B cell (primary cell): ENCODE results near the gene FASTK. TPM values are rescaled to one million over a fixed set of nuclear protein-coding genes. Genes with fewer than 3 reads are reported as not detected.

ENCODE experiments used
- ATAC-seq: fragments of 200-7000 bp; cut with Tn5 transposase; one replicate; pipeline ENCODE4 v1.10.0; 2021; ENCODE audit warnings: low read depth, mild to moderate bottlenecking, moderate number of reproducible peaks, moderate library complexity
- CTCF ChIA-PET: fragments of 350-600 bp; sonication (Branson Sonifier 250); formaldehyde crosslinking; loops from one replicate; lab custom pipeline; 2021; ENCODE audit warnings: antibody characterized with exemption, inconsistent platforms; lab: Charles Lee
- POLR2A ChIA-PET: fragments of 350-600 bp; sonication (Branson Sonifier 250); formaldehyde crosslinking; loops from one replicate; lab custom pipeline; 2021; ENCODE audit warnings: antibody characterized with exemption; lab: Charles Lee
- DNase-seq: peaks from one replicate; pipeline ENCODE4 v3.0.0; 2013
- H2AFZ ChIP-seq: 2 replicates; pipeline ENCODE4 v1.6.1; 2012; ENCODE audit warnings: mild to moderate bottlenecking, low read depth, low read length; ENCODE audit not compliant: insufficient read depth, poor library complexity, severe bottlenecking
- H3K27ac ChIP-seq, 2 donors: 1 replicate in 1 of 2; 2 replicates in 1 of 2; pipeline ENCODE4 v1.5.1; 2012 to 2013; ENCODE audit warnings: low read length in 2 of 2, mild to moderate bottlenecking in 2 of 2, moderate library complexity in 1 of 2
- H3K27me3 ChIP-seq, 4 experiments: fragments of 200-600 bp in 1 of 4; sonication (generic) in 1 of 4; replicated peaks in 1 of 4; 1 replicate in 2 of 4; 2 replicates in 2 of 4; pipeline versions ENCODE4 v1.6.1 to v1.7.0; 2013 to 2016; ENCODE audit warnings: low read length in 3 of 4, mild to moderate bottlenecking in 2 of 4, mixed read lengths in 1 of 4, moderate library complexity in 1 of 4; ENCODE audit not compliant: insufficient read depth in 4 of 4, control insufficient read depth in 3 of 4; ENCODE audit errors: control extremely low read depth in 1 of 4
- H3K36me3 ChIP-seq, 2 experiments: replicated peaks in 1 of 2; 1 replicate in 1 of 2; 2 replicates in 1 of 2; pipeline versions ENCODE4 v1.6.1 to v1.7.1; 2013; ENCODE audit warnings: low read length in 1 of 2; ENCODE audit not compliant: insufficient read depth in 2 of 2, control insufficient read depth in 1 of 2; ENCODE audit errors: control extremely low read depth in 1 of 2, extremely low read depth in 1 of 2
- H3K4me1 ChIP-seq, 2 donors: fragments of 200-600 bp in 1 of 2; sonication (generic) in 1 of 2; 1 replicate in 1 of 2; 2 replicates in 1 of 2; pipeline versions ENCODE4 v1.5.1 to v1.6.1; 2013 to 2017; ENCODE audit warnings: low read length in 2 of 2; ENCODE audit not compliant: control insufficient read depth in 2 of 2, insufficient read depth in 2 of 2
- H3K4me2 ChIP-seq: replicated peaks from 2 replicates; pipeline ENCODE3; 2012; ENCODE audit warnings: mild to moderate bottlenecking, low read depth, low read length; ENCODE audit not compliant: poor library complexity, severe bottlenecking
- H3K4me3 ChIP-seq, 5 experiments: fragments of 200-600 bp in 1 of 5; sonication (generic) in 1 of 5; 1 replicate in 3 of 5; 2 replicates in 2 of 5; pipeline versions ENCODE4 v1.5.1 to v1.7.0; 2011 to 2016; ENCODE audit warnings: low read length in 4 of 5, mild to moderate bottlenecking in 4 of 5, low read depth in 2 of 5, control low read depth in 1 of 5, moderate library complexity in 1 of 5; ENCODE audit not compliant: insufficient read depth in 1 of 5; ENCODE audit errors: control extremely low read depth in 1 of 5, extremely low read depth in 1 of 5
- H3K79me2 ChIP-seq: fragments of 200-600 bp; sonication (generic); one replicate; pipeline ENCODE4 v1.6.0; 2016; ENCODE audit warnings: low read length; ENCODE audit not compliant: control insufficient read depth, insufficient read depth
- H3K9ac ChIP-seq: fragments of 200-600 bp; sonication (generic); 2 replicates; pipeline ENCODE4 v1.6.1; 2017; ENCODE audit warnings: mild to moderate bottlenecking, low read length, moderate library complexity
- H3K9me3 ChIP-seq, 3 donors: one replicate each; pipeline versions ENCODE4 v1.6.1 to v1.7.1; 2013; ENCODE audit warnings: low read length in 2 of 3; ENCODE audit not compliant: control insufficient read depth in 2 of 3, insufficient read depth in 1 of 3; ENCODE audit errors: control extremely low read depth in 1 of 3
- H4K20me1 ChIP-seq: 2 replicates; pipeline ENCODE4 v1.6.0; 2012; ENCODE audit warnings: mild to moderate bottlenecking, low read length; ENCODE audit not compliant: insufficient read depth, control insufficient read depth, poor library complexity, severe bottlenecking
- H3K27ac Mint-ChIP-seq: one replicate; pipeline ENCODE4 v1.8.0; 2021; ENCODE audit warnings: mixed read lengths
- H3K27me3 Mint-ChIP-seq: one replicate; pipeline ENCODE4 v1.8.0; 2021; ENCODE audit warnings: mixed read lengths
- H3K4me1 Mint-ChIP-seq: one replicate; pipeline ENCODE4 v1.8.0; 2021; ENCODE audit warnings: mixed read lengths
- H3K4me3 Mint-ChIP-seq: one replicate; pipeline ENCODE4 v1.8.0; 2021; ENCODE audit warnings: mixed read lengths
- H3K9me3 Mint-ChIP-seq: one replicate; pipeline ENCODE4 v1.8.0; 2022; ENCODE audit warnings: mixed read lengths; ENCODE audit not compliant: insufficient read depth
- EZH2 ChIP-seq: IDR thresholded peaks from 2 replicates; pipeline ENCODE4 v1.6.1; 2012; ENCODE audit warnings: borderline replicate concordance, low read depth, mild to moderate bottlenecking, moderate library complexity, low read length; ENCODE audit not compliant: insufficient read depth, poor library complexity, severe bottlenecking
- WGBS: methylation state at CpG from one replicate; pipeline ENCODE4 v1.1.5; 2013; ENCODE audit warnings: missing lambda C conversion rate; ENCODE audit not compliant: insufficient coverage; 5-methylcytosine and 5-hydroxymethylcytosine counted together
- intact Hi-C: fragments of 100-400 bp; cut with micrococcal nuclease; formaldehyde crosslinking; loops from one replicate; pipeline ENCODE4 v1.10.0; 2022
- polyA plus RNA-seq: library from polyadenylated mRNA; depleted of rRNA; stranded (reverse); fragments of >200 nt; gene quantifications from 2 replicates; pipeline ENCODE4 v1.2.3, GENCODE V29; 2012
- total RNA-seq, 2 donors: library from RNA; stranded (reverse); fragments of 120-200 nt in 1 of 2; gene quantifications; 1 replicate in 1 of 2; 2 replicates in 1 of 2; pipeline versions ENCODE4 v1.2.3 to v1.2.4, GENCODE V29; 2013 to 2022
- TF ChIP-seq, protein P1 (sequence below): fragments of 200-600 bp; IDR thresholded peaks from one replicate; pipeline ENCODE4 v1.8.0; 2022; ENCODE audit warnings: antibody characterized with exemption, mild to moderate bottlenecking

The FASTK gene
- total and polyA plus RNA-seq, 2 donors (not counting 1 experiment from before 2014, with no cell fraction given), result 120 to 258 TPM

DNA sequence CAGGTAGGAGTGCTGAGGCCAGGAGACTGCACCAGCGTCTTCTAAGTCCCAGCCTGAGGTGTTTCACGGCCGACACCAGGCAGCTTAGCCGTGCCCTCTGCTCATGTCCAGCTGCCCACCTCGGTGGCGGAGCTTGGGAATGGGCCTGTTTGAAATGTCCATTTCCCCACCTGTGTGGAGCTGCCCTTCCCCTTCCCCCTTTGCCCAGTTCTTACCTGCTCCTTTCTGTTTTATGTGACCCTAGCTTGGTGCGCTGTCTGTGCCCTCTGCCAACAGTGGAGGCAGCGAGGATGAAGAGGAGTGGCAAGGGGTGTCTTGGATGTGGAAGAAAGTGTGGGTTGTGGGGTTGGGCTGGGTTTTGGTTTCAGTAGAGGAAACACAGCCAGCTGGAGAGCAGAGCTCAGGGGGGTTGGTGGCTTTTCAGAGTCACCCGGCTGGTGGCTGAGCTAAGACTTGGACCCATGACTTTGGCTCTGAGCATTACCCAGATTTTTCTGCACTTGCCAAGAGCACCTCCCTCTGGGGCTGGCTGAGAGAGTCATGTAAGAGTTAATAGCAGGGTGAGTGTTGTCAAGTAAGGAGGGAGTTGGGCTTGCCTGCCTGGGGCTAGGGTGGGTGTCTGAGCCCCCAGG, 49.5 kb upstream of the FASTK start:
- Histone ChIP-seq H2AFZ (no peak overlapping the region), H3K36me3 (no peaks in the 10 kb centered on the region), H3K27me3 (no peaks in the 10 kb centered on the region), H3K27ac (no peak overlapping the region), H3K9ac (no peak overlapping the region), H3K79me2 (no peaks in the 10 kb centered on the region), H4K20me1 (no peaks in the 10 kb centered on the region), H3K4me1 (no peaks in the 10 kb centered on the region), H3K4me3 (no peak overlapping the region), H3K4me2 (no peak overlapping the region), H3K9me3 (no peaks in the 10 kb centered on the region)
- ATAC-seq (no peak), DNase-seq (no peak)
- POLR2A ChIA-PET, result no interaction called here
- Mint-ChIP-seq H3K27me3 (no peaks in the 10 kb centered on the region), H3K27ac (no peak overlapping the region), H3K4me3 (no peak overlapping the region), H3K9me3 (no peaks in the 10 kb centered on the region), H3K4me1 (no peaks in the 10 kb centered on the region)
- intact Hi-C loops, result no loop called here
- 91% methylated on average over 8 of the region's 9 CpGs for WGBS
- TF ChIP-seq EZH2, result no peak
- TF ChIP-seq, protein P1, sequence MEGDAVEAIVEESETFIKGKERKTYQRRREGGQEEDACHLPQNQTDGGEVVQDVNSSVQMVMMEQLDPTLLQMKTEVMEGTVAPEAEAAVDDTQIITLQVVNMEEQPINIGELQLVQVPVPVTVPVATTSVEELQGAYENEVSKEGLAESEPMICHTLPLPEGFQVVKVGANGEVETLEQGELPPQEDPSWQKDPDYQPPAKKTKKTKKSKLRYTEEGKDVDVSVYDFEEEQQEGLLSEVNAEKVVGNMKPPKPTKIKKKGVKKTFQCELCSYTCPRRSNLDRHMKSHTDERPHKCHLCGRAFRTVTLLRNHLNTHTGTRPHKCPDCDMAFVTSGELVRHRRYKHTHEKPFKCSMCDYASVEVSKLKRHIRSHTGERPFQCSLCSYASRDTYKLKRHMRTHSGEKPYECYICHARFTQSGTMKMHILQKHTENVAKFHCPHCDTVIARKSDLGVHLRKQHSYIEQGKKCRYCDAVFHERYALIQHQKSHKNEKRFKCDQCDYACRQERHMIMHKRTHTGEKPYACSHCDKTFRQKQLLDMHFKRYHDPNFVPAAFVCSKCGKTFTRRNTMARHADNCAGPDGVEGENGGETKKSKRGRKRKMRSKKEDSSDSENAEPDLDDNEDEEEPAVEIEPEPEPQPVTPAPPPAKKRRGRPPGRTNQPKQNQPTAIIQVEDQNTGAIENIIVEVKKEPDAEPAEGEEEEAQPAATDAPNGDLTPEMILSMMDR, result no peak
- CTCF ChIA-PET, result no interaction called here

DNA sequence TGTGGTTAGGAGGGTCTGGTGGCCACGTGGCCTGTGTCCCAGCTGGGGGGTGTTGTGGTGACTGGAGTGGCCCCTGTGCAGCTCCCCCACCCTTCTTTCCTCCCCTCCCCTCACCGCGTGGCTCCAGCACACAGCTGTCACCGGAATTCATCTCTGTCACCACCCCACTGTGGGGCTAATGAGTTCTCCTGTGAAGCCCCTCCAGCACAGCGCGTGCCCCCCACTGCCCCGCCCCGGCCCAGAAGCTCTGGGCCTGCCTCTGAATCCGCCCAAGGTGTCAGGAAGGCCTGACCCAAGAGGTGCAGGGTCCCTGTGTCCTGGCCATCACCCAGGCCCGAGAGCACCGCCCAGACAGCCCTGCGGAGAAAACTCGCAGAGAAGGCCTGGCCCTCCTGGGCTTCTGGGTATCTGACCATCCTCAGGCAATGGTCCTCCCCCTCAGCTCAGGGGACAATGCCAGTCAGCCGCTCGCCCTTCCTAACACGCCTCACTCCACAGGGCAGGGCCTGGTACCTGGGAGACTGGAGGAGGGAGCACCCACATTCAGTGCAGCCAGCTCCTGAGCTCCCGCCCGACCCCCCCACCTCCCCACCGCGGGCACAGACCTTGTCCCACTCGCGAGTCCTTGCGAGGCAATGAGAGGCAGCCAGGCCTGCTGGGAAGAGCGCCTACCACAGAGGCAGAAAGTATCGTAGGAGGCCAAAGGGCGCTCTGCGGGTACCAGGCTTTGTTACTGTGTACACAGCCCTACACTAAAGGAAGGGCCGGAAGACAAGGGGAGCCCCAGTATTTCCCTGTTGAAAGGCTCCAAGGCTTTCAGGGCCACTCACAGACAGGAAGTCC, 48.7 kb upstream of the FASTK start:
- H4K20me1 ChIP-seq, result no peaks in the 10 kb centered on the region
- H3K4me3 ChIP-seq, result no peak overlapping the region
- ATAC-seq, result no peak
- no peaks in the 10 kb centered on the region for H3K4me1 ChIP-seq
- no peak overlapping the region for H3K4me2 ChIP-seq
- no peaks in the 10 kb centered on the region for H3K36me3 ChIP-seq
- no peaks in the 10 kb centered on the region for H3K9me3 Mint-ChIP-seq
- no peaks in the 10 kb centered on the region for H3K4me1 Mint-ChIP-seq
- no peak overlapping the region for H3K27ac Mint-ChIP-seq
- ChIA-PET POLR2A (no interaction called here), CTCF (no interaction called here)
- no peak overlapping the region for H3K9ac ChIP-seq
- 93% methylated on average over 23 of the region's 28 CpGs for WGBS
- H3K27me3 ChIP-seq, result no peaks in the 10 kb centered on the region
- intact Hi-C loops, result no loop called here
- H3K9me3 ChIP-seq, result no peaks in the 10 kb centered on the region
- TF ChIP-seq, protein P1, result no peak
- TF ChIP-seq EZH2, result no peak
- no peak overlapping the region for H3K27ac ChIP-seq
- H3K4me3 Mint-ChIP-seq, result no peak overlapping the region
- no peak overlapping the region for H2AFZ ChIP-seq
- H3K27me3 Mint-ChIP-seq, result no peaks in the 10 kb centered on the region
- DNase-seq, result no peak
- no peaks in the 10 kb centered on the region for H3K79me2 ChIP-seq
